Measurements from ENCODE around the gene MR1. TPM values are rescaled to one million over a fixed set of nuclear protein-coding genes. Genes with fewer than 3 reads are reported as not detected.

MR1 gene
- total and polyA plus RNA-seq, 9 of the 15 experiments (the other 6 are each of a cell fraction or from before 2014, with no cell fraction given) = 9.7 to 21.7 (median 15.6) TPM

DNA sequence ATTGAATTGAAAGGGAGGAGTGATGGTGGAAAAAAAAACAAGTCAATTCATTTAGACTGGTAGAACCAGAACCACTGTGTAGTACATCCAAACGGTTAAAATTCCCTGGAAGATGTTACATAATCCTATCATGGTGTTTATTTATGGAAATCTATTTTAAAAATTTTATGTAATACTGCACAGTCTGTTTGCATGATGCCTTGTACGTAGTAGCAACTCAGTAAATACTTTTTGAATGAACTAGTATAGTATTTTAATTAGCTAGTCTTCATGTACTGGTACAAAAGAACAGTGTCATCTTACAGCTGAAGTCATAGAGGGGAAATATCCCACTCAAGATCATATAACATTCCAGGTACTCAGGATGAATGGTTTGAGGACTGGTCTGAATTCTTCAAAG, 27.7 kb downstream of the MR1 start:
- Histone ChIP-seq H2AFZ (ENCODE audit: low read depth, low read length) (no peak overlapping the region), H3K4me3 (no peak overlapping the region), H3K9me3 (replicated peaks; ENCODE audit: control insufficient read depth, insufficient read depth, low read depth, low read length) (no peaks in the 10 kb centered on the region), H3K79me2 (ENCODE audit: control insufficient read depth, insufficient read depth, low read length) (no peaks in the 10 kb centered on the region), H3K36me3 (ENCODE audit: control insufficient read depth, insufficient read depth, low read length) (no peaks in the 10 kb centered on the region), H3K9me1 (ENCODE audit: control insufficient read depth, insufficient read depth, low read length) (no peaks in the 10 kb centered on the region), H3K9ac (ENCODE audit: insufficient read depth in 1 of 2, low read depth in 2 of 2, low read length in 2 of 2) (no peak overlapping the region), H3K27me3 (ENCODE audit: control insufficient read depth in 2 of 2, insufficient read depth in 2 of 2, low read length in 2 of 2) (peaks cover 0 to 12% of the 10 kb centered on the region in 2 experiments; a peak in 1 of 5 replicates), H4K20me1 (replicated peaks; ENCODE audit: control insufficient read depth, insufficient read depth, low read length) (no peaks in the 10 kb centered on the region), H3K4me1 (replicated peaks in 1 of 2; ENCODE audit: control insufficient read depth in 2 of 2, insufficient read depth in 2 of 2, low read length in 2 of 2) (peaks cover 5 to 7% of the 10 kb centered on the region in 2 experiments; a peak in 3 of 5 replicates), H3K4me2 (ENCODE audit: insufficient read depth, low read length) (no peak overlapping the region), H3K27ac (ENCODE audit: extremely low read depth, low read depth, low read length) (no peak overlapping the region)
- TF ChIP-seq POLR2G (IDR thresholded peaks at IDR 0.05; ENCODE audit: low read depth, low read length) = no peak
- TF ChIP-seq, protein P1, sequence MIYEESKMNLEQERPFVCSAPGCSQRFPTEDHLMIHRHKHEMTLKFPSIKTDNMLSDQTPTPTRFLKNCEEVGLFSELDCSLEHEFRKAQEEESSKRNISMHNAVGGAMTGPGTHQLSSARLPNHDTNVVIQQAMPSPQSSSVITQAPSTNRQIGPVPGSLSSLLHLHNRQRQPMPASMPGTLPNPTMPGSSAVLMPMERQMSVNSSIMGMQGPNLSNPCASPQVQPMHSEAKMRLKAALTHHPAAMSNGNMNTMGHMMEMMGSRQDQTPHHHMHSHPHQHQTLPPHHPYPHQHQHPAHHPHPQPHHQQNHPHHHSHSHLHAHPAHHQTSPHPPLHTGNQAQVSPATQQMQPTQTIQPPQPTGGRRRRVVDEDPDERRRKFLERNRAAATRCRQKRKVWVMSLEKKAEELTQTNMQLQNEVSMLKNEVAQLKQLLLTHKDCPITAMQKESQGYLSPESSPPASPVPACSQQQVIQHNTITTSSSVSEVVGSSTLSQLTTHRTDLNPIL (CRISPR knock-in tag; IDR thresholded peaks at IDR 0.05) = no peak
- no peak for TF ChIP-seq SRSF9 (IDR thresholded peaks at IDR 0.05; ENCODE audit: borderline replicate concordance, low read depth, low read length)
- TF ChIP-seq MIER1 (IDR thresholded peaks at IDR 0.05; ENCODE audit: low read depth) = no peak
- no peak for TF ChIP-seq NCOA4 (IDR thresholded peaks at IDR 0.05; ENCODE audit: partially characterized antibody)
- ATAC-seq (no peak), DNase-seq (ENCODE audit: extremely low read depth in 1 of 4, low spot score in 3 of 4) (no peak), FAIRE-seq (no peak)
- POLR2A ChIA-PET = interaction anchor here (1.0 to 1.7 kb wide), 6 partner anchors 11 to 80 kb away, joined by 3 to 5 read pairs (median 3); no protein-coding TSS in a partner anchor
- no TSS peak for BruUV-seq (replicated peaks)
- CTCF ChIA-PET (ENCODE audit: low intra/inter-chr PET ratio) = no interaction called here
- intact Hi-C loops (cut with micrococcal nuclease) (no loop called here), in situ Hi-C loops (cut with MboI) (no loop called here)
- 6% methylated on average over 2 of the region's 2 CpGs for WGBS (ENCODE audit: insufficient coverage, low coverage, missing lambda C conversion rate)
